HG03159 (cell line): ENCODE results near the gene KLHL29.

ENCODE experiments used
- ATAC-seq: cut with Tn5 transposase; IDR thresholded peaks from one replicate; pipeline ENCODE4 v1.9.1; 2021; ENCODE audit warnings: mild to moderate bottlenecking, moderate library complexity; ENCODE audit not compliant: unreplicated experiment

KLHL29 gene

GRCh38 chr2:23686405-23687029, 301.5 kb downstream of the KLHL29 start:
- no peak for ATAC-seq

GRCh38 chr2:23687214-23687613, 302.2 kb downstream of the KLHL29 start:
- ATAC-seq, result no peak

- no peak for ATAC-seq
Observed at GRCh38 chr2:23687713-23688112, 302.7 kb downstream of the KLHL29 start.

- no peak for ATAC-seq
Observed at GRCh38 chr2:23688486-23689130, 303.6 kb downstream of the KLHL29 start.

GRCh38 chr2:23689131-23689700, 304.2 kb downstream of the KLHL29 start:
- no peak for ATAC-seq

GRCh38 chr2:23689891-23690290, 304.9 kb downstream of the KLHL29 start:
- ATAC-seq, result no peak

GRCh38 chr2:23690421-23691105, 305.6 kb downstream of the KLHL29 start:
- ATAC-seq, result no peak

- ATAC-seq, result no peak
Observed at GRCh38 chr2:23691106-23691470, 306.1 kb downstream of the KLHL29 start.

- no peak for ATAC-seq
Observed at GRCh38 chr2:23691565-23691964, 306.6 kb downstream of the KLHL29 start.

- ATAC-seq, result no peak
Observed at GRCh38 chr2:23692263-23692662, 307.3 kb downstream of the KLHL29 start.

GRCh38 chr2:23692851-23693605, 308.0 kb downstream of the KLHL29 start:
- no peak for ATAC-seq

GRCh38 chr2:23693606-23693951, 308.6 kb downstream of the KLHL29 start:
- ATAC-seq, result no peak

- ATAC-seq, result no peak
Observed at GRCh38 chr2:23694058-23695045, 309.4 kb downstream of the KLHL29 start.

GRCh38 chr2:23695214-23695889, 310.4 kb downstream of the KLHL29 start:
- no peak for ATAC-seq

- no peak for ATAC-seq
Observed at GRCh38 chr2:23695890-23696751, 311.1 kb downstream of the KLHL29 start.

GRCh38 chr2:23696752-23697045, 311.7 kb downstream of the KLHL29 start:
- ATAC-seq, result no peak

GRCh38 chr2:23697256-23698075, 312.5 kb downstream of the KLHL29 start:
- ATAC-seq, result no peak

GRCh38 chr2:23698116-23698693, 313.2 kb downstream of the KLHL29 start:
- ATAC-seq, result no peak
